RWPE1 (cell line): Measurements from ENCODE around the gene KIF18B.
A peak's percentile ranks its signal among the peaks of the same experiment; 100 is the strongest.

Experiments used
- CTCF ChIA-PET: fragments of 350-600 bp; sonication (Branson Sonifier 250); formaldehyde crosslinking; extraction: SDS; loops from one replicate; lab custom pipeline; 2021; lab: Yijun Ruan, JAX
- POLR2A ChIA-PET: fragments of 400-600 bp; formaldehyde crosslinking; extraction: SDS; loops from one replicate; lab custom pipeline; 2020; ENCODE audit warnings: antibody characterized with exemption; ENCODE audit not compliant: low non-redundant PET; lab: Yijun Ruan, JAX
- DNase-seq: peaks from one replicate; pipeline ENCODE4 v3.0.0; 2012; ENCODE audit warnings: low spot score
- H3K27ac ChIP-seq: fragments of 450-650 bp; 2 replicates; pipeline ENCODE4 v1.5.1; 2017
- TF ChIP-seq, protein P1 (sequence below): fragments of 450-650 bp; conservative IDR thresholded peaks from 2 replicates; pipeline ENCODE4 v1.5.1; 2017; ENCODE audit warnings: low read depth, mild to moderate bottlenecking

KIF18B gene

DNA sequence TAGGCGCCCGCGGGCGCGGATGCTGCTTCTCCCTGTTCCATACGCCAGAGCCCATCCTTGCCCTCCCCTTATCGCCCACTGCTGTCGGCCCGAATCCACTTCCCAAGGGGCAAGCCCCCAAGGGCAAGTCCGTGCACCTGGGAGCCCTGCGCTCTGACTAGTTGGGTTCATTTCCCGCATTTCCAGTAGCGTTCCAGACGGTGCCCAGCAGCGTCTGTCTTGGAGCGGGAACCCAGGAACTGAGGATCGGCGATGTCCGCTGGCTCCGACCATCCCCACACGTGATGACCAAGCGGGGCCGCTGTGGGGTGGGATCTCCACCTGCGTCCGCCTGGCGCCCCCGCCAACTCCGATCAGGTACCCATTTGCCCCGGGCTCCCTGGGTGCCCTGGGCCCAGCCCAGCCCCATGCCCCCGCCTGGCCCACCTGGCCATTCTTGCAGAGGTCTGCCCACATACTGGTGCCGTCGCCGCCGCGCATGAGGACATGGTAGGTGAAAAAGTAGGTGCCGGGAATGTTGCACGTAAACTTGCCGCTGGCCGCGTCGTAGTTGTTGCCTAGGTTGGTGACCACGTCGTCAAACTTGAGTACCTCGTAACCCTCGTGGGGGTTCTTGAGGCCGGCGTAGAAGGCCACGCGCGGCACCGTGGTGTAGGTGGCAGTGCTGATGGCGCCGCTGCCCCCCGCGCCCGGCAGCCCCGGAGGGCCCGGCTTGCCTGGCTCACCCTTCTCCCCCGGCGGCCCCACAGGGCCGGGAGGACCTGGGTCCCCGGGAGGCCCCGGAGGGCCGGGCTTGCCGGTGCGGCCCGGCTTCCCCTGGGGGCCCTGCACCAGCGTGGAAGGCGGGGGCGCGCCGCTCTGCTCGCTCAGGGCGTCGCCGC, 19.7 kb upstream of the KIF18B start:
- ChIA-PET CTCF (interaction anchor here (0.5 to 0.8 kb wide), 2 partner anchors 28 to 47 kb away, joined by 3 to 4 read pairs; no protein-coding TSS in a partner anchor), POLR2A (no interaction called here)
- no peak for DNase-seq
- TF ChIP-seq, protein P1, sequence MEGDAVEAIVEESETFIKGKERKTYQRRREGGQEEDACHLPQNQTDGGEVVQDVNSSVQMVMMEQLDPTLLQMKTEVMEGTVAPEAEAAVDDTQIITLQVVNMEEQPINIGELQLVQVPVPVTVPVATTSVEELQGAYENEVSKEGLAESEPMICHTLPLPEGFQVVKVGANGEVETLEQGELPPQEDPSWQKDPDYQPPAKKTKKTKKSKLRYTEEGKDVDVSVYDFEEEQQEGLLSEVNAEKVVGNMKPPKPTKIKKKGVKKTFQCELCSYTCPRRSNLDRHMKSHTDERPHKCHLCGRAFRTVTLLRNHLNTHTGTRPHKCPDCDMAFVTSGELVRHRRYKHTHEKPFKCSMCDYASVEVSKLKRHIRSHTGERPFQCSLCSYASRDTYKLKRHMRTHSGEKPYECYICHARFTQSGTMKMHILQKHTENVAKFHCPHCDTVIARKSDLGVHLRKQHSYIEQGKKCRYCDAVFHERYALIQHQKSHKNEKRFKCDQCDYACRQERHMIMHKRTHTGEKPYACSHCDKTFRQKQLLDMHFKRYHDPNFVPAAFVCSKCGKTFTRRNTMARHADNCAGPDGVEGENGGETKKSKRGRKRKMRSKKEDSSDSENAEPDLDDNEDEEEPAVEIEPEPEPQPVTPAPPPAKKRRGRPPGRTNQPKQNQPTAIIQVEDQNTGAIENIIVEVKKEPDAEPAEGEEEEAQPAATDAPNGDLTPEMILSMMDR = no peak
- no peak overlapping the region for H3K27ac ChIP-seq

DNA sequence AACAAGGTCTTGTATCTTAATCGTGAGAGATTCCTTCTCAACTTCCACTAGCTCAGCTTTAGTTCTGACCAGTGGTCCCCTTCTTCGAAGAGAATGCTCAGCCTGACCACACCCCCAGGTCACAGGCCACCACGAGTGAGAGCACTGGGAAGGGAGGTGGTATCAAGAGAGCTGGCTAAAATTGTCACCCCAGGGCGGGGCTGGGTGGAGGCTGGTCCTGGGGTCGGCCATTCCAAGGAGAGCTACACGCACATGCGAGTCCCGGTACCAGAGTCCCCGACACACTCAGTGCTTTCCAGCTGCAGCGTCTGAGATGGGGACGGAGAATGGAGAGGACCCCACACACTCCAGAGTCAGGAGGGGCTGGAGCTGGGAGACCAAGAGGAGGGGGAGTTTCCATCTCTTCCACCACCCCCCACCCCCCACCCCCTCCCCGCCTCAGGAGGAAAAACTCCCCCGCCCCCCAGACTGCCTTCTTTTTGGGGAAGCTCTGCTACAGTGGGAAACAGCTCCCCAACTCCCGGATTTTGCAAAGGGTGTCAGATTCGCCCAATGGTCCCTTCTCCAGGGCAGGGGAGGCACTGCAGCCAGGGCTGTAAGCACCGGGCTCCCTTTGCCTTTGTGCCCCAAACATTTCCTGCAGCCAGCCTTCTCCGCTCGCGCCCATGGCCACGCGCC, 18.9 kb upstream of the KIF18B start:
- ChIA-PET CTCF (interaction anchor here (0.6 to 0.8 kb wide), 2 partner anchors 46 to 110 kb away, joined by 3 to 4 read pairs; no protein-coding TSS in a partner anchor), POLR2A (no interaction called here)
- TF ChIP-seq, protein P1 = no peak
- no peak overlapping the region; the same call in 1 of the 2 replicates for H3K27ac ChIP-seq
- no peak for DNase-seq

DNA sequence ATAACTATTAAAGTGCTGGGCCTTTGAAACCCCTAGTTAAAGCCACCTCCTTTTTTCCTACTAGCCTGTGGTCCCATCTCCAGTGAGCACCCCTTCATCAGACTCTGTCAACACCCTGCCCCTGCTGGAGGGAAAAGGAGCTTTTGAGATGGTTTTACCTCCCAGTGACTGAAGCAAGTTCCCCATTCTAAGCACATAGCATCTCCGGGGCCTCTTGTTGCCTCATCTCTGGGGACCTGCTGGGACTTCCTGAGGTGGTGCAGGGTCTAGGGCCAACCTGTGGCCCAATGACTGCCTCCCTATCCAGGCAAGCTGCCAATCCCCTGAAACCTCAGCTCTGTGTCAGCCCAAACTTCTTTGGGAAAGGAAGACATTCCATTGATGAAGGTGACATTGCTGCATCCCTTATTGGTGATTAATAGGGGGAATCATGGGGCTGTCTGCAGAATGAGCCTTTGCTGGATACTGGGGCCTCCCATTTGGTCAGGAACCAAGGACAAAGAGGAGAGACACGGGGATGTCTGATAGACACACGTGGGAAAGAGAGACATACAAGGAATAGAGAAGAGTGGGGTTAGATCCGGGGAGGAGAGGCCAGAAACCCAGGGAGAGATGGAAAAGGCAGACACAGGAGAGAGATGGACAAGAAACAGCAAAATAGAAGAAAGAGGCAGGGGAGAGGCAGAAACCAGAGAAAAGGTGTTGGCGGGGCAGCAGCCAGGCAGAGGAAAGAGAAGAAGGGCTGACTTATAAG, 18.1 kb upstream of the KIF18B start:
- POLR2A ChIA-PET = no interaction called here
- no peak for DNase-seq
- TF ChIP-seq, protein P1 = no peak
- CTCF ChIA-PET = no interaction called here
- no peak overlapping the region; the same call in 1 of the 2 replicates for H3K27ac ChIP-seq

DNA sequence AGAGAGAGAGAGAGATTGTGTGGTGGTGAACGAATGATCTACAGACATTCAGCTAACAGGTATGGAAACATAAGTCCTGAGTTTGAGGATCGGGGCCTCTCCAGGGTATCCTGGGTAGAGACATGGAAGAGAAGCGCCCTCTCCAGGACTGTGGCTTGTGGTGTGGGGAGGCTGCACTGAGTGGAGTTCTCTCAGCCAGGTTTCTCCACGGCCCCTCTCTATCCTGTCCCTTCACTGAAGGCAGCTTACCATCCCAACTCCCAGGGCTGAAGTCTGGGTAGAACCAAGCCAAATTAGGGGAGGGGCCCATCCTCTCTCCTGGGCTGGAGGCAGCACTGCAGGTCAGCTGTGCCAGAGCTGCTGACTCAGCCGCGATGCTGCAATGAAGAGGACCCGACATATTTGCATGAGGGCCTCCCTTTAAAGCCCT, 14.4 kb upstream of the KIF18B start:
- no peak for DNase-seq
- ChIA-PET POLR2A (no interaction called here), CTCF (interaction anchor here (0.7 to 1.6 kb wide), 2 partner anchors 52 to 60 kb away, joined by 5 to 7 read pairs; no protein-coding TSS in a partner anchor)
- TF ChIP-seq, protein P1 = no peak
- H3K27ac ChIP-seq = no peak overlapping the region

DNA sequence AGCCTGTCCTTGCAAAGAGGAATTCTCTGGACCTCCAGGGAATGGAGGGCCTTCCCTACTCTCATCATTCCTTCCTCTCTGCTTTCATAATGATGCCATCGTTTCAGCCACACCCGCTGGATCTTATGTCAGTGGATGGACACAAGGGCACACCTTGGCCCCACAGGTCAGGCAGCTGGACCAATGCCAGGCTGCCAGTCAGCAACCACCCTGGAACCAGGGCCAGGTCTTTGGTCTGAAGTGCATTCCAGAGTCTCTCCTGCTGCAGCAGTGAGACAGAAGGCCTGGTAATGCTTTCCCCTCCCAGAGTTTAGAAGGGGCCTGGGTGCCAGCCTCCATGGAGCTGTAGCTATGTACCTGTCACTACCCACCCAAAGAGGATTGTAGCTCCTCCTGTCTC, 13.1 kb upstream of the KIF18B start:
- CTCF ChIA-PET = interaction anchor here (0.6 to 1.6 kb wide), 2 partner anchors 32 to 61 kb away, joined by 3 to 7 read pairs; no protein-coding TSS in a partner anchor
- no peak for DNase-seq
- peak overlapping the region; percentile 54 for H3K27ac ChIP-seq
- POLR2A ChIA-PET = no interaction called here
- TF ChIP-seq, protein P1 = no peak
